GM19395 (cell line): ENCODE data around the gene SMPX.

Experiments
- ATAC-seq: cut with Tn5 transposase; IDR thresholded peaks from one replicate; pipeline ENCODE4 v1.9.1; 2021; ENCODE audit warnings: mild to moderate bottlenecking, moderate library complexity; ENCODE audit not compliant: unreplicated experiment

The SMPX gene

DNA sequence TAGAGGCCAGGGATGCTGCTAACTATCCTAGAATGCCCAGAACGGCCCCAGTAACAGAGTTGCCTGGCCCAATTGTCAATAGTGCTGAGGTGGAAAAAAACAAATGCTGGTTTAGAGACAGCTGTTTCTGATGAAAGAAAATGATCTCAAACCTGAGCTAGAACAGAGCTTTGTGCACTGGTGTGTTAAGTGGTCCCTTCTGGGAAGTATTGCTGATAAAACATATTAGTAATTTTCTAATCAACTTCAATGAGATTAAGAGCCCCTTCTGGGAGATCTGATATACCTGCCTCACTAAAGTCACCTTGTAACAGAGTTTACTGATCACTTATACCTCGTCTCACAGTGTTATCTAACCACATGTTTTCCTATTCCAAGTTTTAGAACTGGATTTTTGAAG is 42.1 kb downstream of the SMPX start:
- no peak for ATAC-seq

DNA sequence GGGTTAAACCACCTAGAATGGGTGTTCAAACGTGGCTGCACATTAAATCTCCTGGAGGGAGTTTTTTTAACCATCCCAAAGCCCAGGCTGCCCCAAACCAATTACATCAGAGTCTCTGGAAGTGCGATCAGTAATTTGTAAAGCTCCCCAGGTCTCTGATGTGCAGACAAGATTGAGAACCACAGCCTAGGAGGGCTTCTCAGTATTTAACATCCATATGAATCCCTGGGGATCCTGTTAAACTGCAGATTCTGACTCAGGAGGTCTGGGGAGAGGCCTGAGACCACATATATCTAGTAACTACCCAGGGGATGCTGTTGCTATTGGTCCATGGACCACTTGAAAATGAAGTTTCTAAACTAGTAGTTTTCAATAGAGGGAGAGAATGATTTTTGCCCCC is 42.6 kb downstream of the SMPX start:
- ATAC-seq = no peak

DNA sequence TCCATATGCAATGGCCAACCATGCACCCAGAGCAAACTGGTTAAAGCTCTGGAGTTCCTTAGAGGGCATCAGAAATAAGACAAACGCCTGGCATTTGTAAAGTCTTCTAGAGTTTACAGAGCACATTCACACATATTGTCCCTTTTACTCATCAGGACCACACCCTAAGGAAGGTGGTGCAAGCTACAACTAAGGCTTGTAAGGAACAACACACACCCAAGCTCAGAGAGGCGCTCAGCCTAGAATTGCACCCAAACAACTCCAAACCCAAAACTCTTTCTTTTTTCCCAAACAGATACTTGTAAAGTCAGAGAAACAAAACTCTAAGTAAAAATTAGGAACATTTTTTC is 46.1 kb downstream of the SMPX start:
- no peak for ATAC-seq

DNA sequence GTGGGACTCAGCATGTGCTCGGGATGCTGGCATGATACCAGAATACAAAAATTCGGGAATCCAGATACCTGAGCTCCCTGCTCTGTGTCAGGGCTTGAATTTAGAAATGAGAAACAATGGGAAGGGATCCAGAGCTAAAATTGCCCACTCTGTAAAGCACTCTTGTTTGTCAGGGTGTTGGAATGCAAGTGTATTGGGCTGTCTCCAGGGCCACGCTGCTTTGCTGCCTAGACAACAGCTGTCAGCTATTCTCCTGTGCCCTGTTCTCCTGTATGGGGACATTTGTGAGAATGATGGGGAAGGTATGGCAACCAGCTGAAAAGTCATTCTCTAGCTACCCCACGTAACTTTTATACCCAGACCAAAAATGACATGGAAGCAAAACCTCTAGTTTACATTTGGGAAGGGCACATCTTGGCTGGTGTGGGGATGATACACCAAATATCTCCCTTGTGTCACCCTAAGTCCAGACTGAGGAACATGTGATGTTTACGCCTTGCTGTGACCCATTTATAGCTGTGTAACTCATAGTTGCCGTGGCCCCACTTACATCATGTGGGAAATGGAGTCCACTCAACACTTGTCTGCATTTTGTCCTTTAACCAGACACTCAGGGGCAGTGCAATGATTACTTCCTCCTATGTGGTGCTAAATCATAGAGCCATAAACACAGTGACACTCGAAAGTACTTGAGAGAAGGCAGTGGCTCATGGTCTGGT is 46.6 kb downstream of the SMPX start:
- ATAC-seq = no peak

DNA sequence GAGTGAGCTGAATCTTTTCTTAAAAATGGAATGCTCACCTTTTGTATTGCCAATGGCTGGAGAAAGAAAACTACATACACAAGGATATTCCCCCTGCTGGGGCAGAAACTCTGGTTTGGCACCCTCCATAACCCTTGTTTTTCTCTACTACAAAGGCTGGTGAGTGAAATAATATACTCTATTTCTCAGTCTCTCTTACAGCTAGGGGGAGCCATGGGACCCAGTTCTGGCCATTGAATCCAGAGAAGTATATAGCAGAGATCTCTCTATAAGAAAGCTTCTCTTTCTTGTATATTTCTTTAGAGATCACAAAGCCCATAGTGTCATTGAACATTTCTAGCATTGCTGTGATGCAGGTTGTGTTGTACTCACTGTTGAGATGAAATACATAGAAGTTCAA is 49.8 kb downstream of the SMPX start:
- no peak for ATAC-seq

DNA sequence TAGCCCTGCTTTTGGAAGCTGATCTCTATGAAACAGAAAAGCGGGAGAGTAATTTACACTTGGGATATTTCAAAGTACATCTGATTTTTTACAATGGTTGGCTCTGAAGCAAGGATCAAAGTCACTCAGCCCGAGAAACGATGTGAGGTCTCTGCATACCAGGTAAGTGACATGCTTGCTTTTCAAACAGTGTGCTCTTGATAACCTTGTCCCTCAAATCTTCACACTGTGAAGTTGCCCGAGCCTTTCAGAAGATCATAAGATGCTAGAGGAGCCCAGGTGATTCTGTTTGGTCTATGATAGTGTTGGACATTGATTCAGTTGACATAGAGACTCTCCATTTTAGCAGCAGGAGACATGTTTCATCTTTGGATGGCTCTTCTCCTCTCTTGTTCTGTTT is 52.7 kb downstream of the SMPX start:
- ATAC-seq = no peak

DNA sequence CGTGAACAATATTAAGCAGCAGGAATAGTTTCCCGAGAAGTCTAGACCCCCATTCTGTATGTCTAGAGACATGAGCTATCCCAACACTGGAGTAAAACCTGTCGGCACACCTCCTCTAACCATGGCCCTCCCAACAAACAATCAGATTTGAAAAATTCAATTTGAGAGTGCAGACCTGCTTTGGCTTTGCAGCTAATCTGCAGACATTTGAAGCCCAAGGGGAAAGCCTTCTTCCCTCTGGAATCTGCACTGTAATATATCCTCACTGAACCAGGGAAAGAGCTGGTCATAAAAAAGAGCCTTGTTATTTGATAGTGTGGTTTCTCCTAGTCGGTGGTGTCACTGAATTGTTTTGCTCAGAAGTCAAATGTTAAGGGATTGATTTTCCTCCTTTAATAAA is 55.2 kb downstream of the SMPX start:
- no peak for ATAC-seq

DNA sequence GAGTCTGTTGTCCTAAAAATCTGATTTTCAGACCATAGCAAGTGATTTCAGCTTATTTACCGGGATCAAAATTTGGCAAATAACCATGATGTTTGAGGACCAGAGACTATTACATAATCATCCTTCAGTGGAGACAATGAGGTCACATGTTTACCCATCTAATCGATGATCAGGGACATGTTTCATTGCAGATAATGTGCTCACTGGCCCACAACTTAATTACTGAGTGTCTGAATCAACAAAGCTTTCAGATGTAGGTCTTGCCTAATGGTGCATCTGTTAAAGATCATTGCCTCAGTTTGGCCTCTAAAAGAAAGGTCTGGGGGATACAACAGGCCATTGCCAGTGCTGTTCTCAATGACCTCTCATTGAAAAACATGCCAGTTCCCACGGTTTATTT is 56.9 kb downstream of the SMPX start:
- no peak for ATAC-seq

DNA sequence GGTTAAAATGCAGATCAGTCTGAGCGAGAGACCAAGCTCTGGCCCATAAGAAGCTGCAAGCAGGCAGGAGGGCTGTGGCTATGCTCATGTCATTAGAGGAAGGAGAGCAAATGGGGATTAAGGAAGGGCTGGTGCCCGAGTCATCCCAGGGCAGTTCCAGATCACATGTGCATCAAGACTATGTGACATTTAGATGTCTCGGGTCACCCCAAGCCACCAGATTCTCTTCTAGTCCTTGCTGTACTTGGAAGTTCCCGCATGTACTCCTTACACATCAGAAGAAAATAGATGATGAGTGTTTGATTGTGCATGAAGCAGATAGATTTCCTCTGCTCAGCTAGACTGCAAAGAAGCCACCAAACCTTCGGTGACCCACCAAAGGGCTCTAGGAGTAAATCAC is 57.6 kb downstream of the SMPX start:
- no peak for ATAC-seq

DNA sequence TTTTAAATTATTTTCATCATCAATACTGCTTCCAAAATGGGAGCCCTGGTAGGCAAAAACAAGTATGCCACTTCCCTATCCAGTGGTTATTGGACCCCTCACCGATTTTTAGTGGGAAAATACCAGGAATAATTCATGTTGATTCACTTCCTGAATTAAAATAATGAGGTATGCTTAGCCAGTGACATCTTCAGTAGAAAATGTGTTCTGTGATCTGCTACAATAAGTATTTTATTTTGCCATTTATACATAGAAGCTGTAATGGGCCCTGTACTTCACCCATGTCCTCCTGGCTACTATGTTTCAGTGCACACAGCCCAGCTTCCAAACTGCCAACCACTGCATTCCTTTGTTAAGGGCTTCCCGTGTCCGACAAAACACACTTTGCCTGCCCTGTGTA is 58.8 kb downstream of the SMPX start:
- ATAC-seq = no peak

DNA sequence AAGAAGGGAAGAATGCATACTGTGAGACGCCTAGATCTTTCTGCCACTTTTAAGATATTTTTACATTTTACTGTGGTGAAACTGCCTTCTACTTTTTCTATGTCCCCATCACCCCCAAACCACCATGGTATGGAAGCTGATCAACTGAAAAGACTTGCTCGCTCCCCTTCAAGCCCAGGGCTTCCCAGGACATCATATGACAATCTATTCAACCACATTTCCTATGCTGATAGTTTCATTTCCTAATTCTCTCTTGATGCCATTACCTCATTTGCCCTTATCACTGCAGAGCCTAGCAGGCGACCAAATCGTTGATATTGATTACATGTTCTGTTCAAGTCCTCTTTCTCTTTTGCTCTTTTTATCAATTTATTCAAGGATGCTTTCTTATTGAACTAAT is 59.6 kb downstream of the SMPX start:
- ATAC-seq = no peak

DNA sequence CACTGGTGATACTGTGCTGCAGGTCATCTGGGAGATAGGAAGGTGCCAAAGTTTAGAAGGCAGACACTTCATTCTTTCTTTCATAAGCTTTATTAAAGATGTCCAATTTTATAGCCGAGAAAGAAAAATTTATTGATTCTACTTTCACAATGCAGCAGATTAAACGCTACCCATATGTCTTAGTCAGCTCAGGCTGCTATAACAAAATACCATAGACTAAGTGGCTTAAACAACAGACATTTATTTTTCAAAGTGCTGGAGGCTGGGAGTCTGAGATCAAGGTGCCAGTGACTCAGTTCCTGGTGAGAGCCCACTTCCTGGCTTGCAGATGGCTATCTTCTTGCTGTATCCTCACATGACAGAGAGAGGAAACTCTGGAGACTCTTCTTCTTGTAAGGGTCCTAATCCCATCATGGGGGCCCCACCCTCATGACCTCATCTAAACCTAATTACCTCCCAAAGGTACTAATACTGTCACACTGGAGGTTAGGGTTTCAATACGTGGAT is 66.4 kb downstream of the SMPX start:
- no peak for ATAC-seq

DNA sequence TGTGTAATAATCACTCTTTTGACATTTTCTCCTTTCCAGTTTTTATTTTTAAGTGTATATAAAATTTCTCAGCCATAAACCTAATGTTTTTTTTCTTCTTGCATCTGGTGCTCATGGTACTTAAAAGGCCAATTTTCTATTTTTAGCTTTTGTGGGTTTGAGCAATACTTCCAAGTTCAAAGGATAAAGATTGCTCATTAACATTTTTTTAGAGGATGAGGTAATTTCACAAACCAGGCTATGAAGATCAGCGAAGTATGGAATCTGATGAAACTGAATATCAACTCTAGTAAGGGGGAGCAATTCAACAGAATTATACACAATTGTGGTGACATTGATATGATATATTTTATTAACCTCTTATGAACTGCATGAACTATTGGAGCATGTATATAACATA is 74.0 kb downstream of the SMPX start:
- ATAC-seq = no peak

DNA sequence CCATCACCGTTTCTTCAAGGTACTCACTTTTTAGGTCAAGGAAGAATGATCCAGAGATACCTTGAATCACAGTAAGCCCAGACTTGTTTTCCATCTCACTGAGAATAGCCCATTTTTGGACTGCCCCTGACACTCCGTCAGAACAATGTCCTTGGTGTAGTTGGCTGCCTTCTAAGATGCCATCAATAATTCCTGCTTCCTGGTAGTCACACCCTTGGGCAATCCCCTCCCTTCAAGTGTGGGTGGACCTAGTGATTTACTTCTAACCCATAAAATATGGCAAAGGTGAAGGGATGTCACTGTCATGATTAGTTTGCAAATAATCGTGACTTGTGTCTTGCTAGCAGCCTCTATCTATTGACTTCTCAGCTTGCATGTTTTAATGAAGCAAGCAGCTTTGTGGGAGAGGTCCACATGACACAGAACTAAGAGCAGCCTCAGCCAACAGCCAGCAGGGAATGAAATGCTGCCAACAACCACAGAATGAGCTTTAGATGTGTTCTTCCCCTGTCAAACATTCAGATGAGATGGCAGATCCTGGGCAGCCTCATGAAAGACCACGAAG is 79.8 kb downstream of the SMPX start:
- ATAC-seq = no peak

DNA sequence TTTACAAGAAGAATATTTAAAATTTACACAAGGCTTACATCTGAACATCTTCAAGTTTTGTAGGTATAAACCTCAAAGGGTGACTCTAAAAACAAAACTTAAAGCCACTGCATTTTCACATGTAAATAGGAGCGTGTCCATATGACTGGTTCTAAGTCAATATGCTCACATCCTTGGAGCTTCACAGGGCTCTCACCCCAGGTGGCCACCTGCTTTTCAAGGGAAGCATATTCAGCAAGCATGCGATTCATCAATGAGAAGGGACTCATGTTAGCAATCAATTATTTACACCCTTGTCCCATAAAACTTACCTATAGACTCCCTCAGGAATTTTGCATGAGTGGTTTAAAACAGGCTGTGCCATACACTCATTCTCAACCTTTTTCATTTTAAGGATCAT is 82.0 kb downstream of the SMPX start:
- no peak for ATAC-seq

DNA sequence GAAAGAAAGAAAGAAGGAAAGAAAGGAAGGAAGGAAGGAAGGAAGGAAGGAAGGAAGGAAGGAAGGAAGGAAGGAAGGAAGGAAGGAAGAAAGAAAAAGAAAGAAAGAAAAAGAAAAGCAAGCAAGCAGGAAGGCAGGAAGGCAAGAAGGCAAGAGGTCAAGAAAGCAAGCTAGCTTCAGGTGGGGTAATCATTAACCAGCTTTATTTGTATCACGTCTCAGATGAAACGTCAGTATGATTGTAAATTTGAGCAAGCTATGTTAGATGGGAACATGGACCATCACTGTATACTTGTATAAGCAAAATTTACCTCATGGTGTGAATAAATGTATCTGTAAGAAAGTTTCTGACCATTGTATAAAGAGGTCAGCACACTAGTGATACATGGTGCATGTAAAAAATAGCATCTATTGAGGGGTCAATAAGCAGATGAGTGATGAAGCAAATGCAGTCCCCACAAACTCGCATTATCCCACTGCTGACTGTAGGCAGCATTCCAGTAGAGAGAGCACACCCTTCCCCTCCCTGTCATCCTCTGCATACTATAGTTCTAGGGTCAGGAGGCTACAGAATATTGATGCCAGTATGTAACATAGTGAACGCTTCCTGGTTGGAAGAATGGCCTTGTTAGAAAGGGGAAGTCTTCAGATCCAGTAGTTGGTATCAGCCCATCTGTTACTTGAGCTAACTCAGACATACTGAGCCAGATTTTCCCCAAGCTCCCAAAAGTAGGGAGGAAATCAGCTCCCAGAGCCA is 83.3 kb downstream of the SMPX start:
- no peak for ATAC-seq

DNA sequence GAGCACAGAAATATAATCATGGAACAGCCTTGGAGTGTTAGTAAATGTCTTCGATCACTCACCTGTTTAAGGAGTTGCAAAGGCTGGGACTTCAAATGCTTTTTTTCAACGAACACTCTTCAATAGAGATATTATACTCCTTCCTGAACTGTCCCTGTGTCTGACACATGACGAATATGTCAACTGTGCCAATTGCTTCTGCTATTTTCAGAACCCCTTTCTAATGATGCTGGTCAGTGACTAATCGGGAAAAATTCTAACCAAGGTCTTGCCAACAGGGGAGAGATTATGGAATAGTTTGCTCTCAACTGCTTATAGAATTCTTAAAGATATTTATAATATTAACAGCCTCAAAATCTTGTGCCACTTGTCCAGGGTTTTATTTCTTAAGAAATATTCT is 91.2 kb downstream of the SMPX start:
- ATAC-seq = no peak

DNA sequence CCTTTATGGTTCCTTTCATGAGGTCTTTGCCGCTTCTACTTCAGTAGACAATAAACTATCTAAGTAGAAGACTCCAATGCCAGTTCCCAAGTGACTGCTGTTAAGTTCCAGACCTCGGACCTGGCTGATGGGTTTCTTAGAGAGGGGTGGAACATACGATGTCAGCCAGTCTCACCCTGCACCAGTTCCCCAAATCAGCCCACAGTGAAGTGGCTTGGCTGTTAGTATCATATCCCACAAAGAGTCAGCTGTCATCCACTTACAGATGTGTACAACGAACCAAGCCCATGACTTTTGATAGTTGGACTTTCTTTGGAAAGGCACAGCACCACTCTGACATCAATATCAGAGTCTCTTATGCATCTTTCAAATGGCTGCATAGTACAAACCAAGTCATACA is 91.7 kb downstream of the SMPX start:
- ATAC-seq = no peak

DNA sequence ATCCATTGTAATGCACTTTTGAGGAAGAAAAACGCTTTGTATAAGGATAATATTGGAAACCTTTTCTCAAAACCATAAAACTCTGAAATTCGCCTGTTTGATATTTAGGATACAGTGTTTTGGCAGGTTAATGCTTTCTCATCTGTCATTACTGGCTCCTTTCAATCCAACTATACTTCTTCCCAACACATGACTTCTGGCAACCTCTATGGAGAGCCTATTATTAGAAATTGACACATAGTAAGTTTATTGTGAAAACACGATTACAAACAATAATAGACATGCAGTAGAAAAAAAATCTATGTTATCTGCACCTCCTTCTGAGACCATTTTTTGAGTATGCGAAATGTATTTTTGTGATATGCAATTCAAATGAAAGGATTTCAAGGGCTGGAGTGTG is 95.2 kb downstream of the SMPX start:
- no peak for ATAC-seq

DNA sequence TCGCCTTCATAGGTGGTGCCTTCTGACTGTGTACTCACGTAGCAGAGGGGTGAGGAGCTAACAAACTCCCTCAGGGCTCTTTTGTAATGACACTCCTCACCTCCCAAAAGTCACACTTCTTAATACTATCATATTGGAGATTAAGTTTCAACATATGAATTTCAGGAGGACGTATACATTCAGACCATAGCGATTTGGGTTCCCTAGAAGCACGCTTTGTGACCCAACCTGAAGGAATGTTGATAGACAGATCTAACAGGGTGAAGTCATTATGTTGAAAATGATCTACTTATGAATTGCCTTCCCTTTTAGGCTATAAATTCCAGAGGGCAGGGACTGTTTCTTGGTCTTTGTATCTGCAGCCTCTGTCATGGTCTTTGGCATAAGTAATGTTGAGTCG is 96.6 kb downstream of the SMPX start:
- ATAC-seq = no peak

DNA sequence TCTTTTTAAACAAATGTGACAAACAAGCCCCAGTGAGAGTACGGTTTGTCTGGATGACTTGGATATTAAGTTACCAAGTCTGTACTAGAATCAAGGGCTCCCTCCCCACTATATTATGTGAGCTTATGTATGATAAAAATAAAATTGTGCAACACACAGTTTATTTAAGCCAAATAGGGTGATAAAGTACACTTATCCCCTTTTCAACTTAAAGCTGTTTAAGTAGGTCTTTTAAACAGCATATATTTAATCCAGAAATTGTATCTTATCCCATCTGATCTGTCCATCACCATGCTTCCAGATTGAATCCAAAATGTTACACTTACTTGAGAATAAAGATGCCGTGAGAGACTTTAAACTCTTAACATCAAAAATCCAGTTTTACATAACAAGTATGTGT is 97.8 kb downstream of the SMPX start:
- ATAC-seq = no peak

DNA sequence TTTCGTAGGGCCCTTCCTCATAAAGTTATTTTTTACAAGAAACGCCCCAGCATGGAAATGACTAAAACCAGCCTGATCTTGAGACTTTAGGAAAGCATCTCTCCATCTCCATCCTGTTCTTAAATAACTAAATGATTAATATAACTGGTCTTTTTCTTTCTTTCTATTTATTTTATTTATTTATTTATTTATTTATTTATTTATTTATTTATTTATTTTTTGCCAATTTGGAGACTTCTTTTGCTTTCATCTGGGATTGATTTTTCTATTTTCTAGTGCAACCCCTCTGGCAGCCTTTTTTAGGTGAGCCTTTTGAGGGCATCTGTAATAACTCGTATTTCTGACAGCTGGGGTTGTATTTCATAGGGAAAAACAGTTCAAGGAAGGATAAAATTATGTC is 98.6 kb downstream of the SMPX start:
- ATAC-seq = no peak
